ENCODE data around the gene IL1F10. TPM values are rescaled to one million over a fixed set of nuclear protein-coding genes. Genes with fewer than 3 reads are reported as not detected.

IL1F10 gene
- polyA plus RNA-seq, 1 donor (not counting 4 experiments of a cell fraction or from before 2014, with no cell fraction given): 0.37 TPM

DNA sequence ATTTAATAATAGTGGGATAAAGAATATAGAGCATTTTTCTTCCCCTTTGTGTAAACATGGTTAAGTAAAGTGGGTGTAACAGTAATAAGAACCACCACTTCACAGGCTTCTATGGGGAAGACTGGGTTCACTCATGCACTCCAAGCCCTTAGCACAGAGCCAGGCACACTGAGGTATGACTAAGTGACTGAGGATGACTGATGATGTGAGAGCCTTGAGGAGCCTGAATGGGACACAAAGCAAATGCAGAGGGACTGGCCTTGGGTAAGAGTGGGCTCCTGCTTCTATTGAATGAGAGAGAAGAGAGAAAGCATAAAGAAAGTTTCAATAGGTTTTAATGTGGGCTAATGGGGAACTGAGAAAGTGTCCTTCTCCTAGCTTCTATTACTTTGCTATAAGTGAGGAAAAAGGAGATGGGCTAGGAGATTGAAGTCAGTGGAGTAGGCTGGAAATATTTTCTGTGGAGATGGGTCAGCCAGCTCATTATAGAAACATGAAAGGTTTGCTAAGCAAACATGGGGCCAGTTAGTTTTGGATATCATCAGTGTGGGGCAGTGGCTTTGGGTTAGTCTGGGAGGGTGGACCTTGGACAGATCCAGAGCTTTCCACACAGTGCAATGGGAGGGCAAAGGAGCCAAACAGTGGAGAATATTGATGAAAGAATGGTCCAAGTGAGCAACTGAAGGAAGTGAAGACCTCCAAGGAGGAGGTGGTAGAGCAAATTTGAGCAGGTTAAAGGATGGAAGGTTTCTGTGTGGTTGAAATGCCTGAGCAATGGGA lies 20.6 kb downstream of the IL1F10 start:
- Histone ChIP-seq H4K20me1 (ENCODE audit: control insufficient read depth, extremely low read depth, insufficient read depth, low read length) (no peaks in the 10 kb centered on the region), H3K4me3 (ENCODE audit: control insufficient read depth in 2 of 3, extremely low read depth in 1 of 3, insufficient read depth in 2 of 3, low read depth in 1 of 3, low read length in 3 of 3) (no peak overlapping the region), H3K36me3 (ENCODE audit: control insufficient read depth in 2 of 2, extremely low read depth in 1 of 2, insufficient read depth in 2 of 2, low read length in 2 of 2) (no peaks in the 10 kb centered on the region), H3K9ac (ENCODE audit: control insufficient read depth, extremely low read depth, insufficient read depth, low read length) (no peak overlapping the region), H3K9me3 (ENCODE audit: control insufficient read depth, low read depth, low read length) (no peaks in the 10 kb centered on the region), H3K9me1 (ENCODE audit: control insufficient read depth, extremely low read depth, insufficient read depth, low read length) (no peaks in the 10 kb centered on the region), H3K27ac (ENCODE audit: control insufficient read depth, insufficient read depth, low read length) (no peak overlapping the region), H3K79me2 (ENCODE audit: control insufficient read depth, insufficient read depth, low read length) (no peaks in the 10 kb centered on the region), H3K4me2 (ENCODE audit: control insufficient read depth, extremely low read depth, insufficient read depth, low read depth, low read length) (no peak overlapping the region), H3K27me3 (ENCODE audit: control insufficient read depth, extremely low read depth, insufficient read depth, low read length) (no peaks in the 10 kb centered on the region), H2AFZ (ENCODE audit: control insufficient read depth, low read length) (no peak overlapping the region), H3K4me1 (ENCODE audit: control insufficient read depth, extremely low read depth, insufficient read depth, low read length) (peaks cover 17% of the 10 kb centered on the region)
- dilution Hi-C loops (cut with MboI; ENCODE audit: extremely low pct_ligation_motif_present, low sequenced_read_pairs): no loop called here
- DNase-seq (ENCODE audit: low read depth, low spot score) (no peak), FAIRE-seq (no peak)
- TF ChIP-seq EZH2 (IDR thresholded peaks at IDR 0.05; ENCODE audit: low read length) (no peak), CTCF (optimal IDR thresholded peaks at IDR 0.05 in 1 of 3, IDR thresholded peaks at IDR 0.05 in 1 of 3, conservative IDR thresholded peaks at IDR 0.05 in 1 of 3; ENCODE audit: extremely low read depth in 1 of 3, insufficient read depth in 2 of 3, low read length in 3 of 3) (no peak)

DNA sequence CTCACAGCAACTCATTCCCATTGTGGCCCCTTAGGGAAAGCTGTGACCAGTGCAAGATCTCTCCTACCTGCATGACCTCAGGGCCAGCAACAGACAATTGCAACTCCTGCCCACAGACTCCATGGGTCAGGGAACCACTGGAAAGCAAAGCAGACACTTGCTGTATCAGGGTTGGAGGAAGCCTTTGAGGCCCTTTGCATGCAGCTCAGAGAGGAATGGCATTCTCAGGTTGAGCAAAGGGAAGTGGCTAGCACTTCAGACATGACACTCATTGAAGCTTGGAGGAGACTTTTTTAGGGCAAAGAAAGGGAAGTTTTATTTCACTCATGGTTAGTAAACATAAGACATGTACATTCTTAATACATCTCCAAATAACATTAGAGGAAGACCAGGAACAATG lies 22.1 kb downstream of the IL1F10 start:
- H3K79me2 ChIP-seq (ENCODE audit: control insufficient read depth, insufficient read depth, low read length): no peaks in the 10 kb centered on the region
- H3K27me3 ChIP-seq (ENCODE audit: control insufficient read depth, extremely low read depth, insufficient read depth, low read length): no peaks in the 10 kb centered on the region
- dilution Hi-C loops (cut with MboI; ENCODE audit: extremely low pct_ligation_motif_present, low sequenced_read_pairs): no loop called here
- no peaks in the 10 kb centered on the region for H3K36me3 ChIP-seq (ENCODE audit: control insufficient read depth in 2 of 2, extremely low read depth in 1 of 2, insufficient read depth in 2 of 2, low read length in 2 of 2)
- FAIRE-seq (no peak), DNase-seq (ENCODE audit: low read depth, low spot score) (no peak)
- TF ChIP-seq CTCF (optimal IDR thresholded peaks at IDR 0.05 in 1 of 3, IDR thresholded peaks at IDR 0.05 in 1 of 3, conservative IDR thresholded peaks at IDR 0.05 in 1 of 3; ENCODE audit: extremely low read depth in 1 of 3, insufficient read depth in 2 of 3, low read length in 3 of 3): no peak
- H3K4me3 ChIP-seq (ENCODE audit: control insufficient read depth in 2 of 3, extremely low read depth in 1 of 3, insufficient read depth in 2 of 3, low read depth in 1 of 3, low read length in 3 of 3): no peak overlapping the region
- no peaks in the 10 kb centered on the region for H3K9me3 ChIP-seq (ENCODE audit: control insufficient read depth, low read depth, low read length)
- H3K4me1 ChIP-seq (ENCODE audit: control insufficient read depth, extremely low read depth, insufficient read depth, low read length): peaks cover 11% of the 10 kb centered on the region
- no peak overlapping the region for H2AFZ ChIP-seq (ENCODE audit: control insufficient read depth, low read length)
- no peak overlapping the region for H3K4me2 ChIP-seq (ENCODE audit: control insufficient read depth, extremely low read depth, insufficient read depth, low read depth, low read length)
- no peaks in the 10 kb centered on the region for H3K9me1 ChIP-seq (ENCODE audit: control insufficient read depth, extremely low read depth, insufficient read depth, low read length)
- H4K20me1 ChIP-seq (ENCODE audit: control insufficient read depth, extremely low read depth, insufficient read depth, low read length): no peaks in the 10 kb centered on the region
- H3K27ac ChIP-seq (ENCODE audit: control insufficient read depth, insufficient read depth, low read length): no peak overlapping the region
- H3K9ac ChIP-seq (ENCODE audit: control insufficient read depth, extremely low read depth, insufficient read depth, low read length): no peak overlapping the region

All from keratinocyte (primary cell).